Sigmoid colon (tissue), 4 donors: ENCODE data around the gene TXNDC16.

Experiments
- EP300 ChIP-seq, 4 donors: sonication (generic); formaldehyde crosslinking; IDR thresholded peaks; one replicate each; pipeline ENCODE4 v1.6.1; 2017; ENCODE audit warnings: antibody characterized with exemption in 4 of 4
- POLR2AphosphoS5 ChIP-seq, 4 donors: sonication (generic); formaldehyde crosslinking; IDR thresholded peaks; one replicate each; pipeline ENCODE4 v1.6.1; 2017; ENCODE audit warnings: antibody characterized with exemption in 4 of 4
- TF ChIP-seq, protein P1 (sequence below), 4 experiments: fragments of 450-650 bp in 3 of 4; fragments of 200-600 bp in 1 of 4; IDR thresholded peaks; one replicate each; pipeline ENCODE4 v1.5.1; 2016 to 2019; ENCODE audit warnings: antibody characterized with exemption in 4 of 4, mild to moderate bottlenecking in 3 of 4, moderate library complexity in 2 of 4

DNA sequence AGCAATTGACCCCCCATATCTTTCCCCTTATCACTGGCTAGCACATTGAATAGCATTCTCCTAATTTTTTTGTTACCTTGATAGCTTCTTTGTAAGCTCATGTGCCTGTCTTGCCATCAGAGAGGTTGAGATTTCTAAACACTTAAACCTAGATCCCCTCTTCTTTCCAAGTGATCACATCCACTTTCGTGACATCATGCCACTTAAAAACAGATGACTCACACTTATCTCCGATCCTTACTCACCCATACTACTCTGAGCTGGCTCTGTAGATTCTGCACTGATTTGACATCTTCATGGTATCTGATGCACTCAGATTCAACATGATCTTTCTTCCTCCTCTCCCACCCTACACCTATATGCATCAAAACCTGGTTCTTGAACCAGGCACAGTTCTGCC, 10.8 kb upstream of the TXNDC16 start:
- TF ChIP-seq, protein P1, sequence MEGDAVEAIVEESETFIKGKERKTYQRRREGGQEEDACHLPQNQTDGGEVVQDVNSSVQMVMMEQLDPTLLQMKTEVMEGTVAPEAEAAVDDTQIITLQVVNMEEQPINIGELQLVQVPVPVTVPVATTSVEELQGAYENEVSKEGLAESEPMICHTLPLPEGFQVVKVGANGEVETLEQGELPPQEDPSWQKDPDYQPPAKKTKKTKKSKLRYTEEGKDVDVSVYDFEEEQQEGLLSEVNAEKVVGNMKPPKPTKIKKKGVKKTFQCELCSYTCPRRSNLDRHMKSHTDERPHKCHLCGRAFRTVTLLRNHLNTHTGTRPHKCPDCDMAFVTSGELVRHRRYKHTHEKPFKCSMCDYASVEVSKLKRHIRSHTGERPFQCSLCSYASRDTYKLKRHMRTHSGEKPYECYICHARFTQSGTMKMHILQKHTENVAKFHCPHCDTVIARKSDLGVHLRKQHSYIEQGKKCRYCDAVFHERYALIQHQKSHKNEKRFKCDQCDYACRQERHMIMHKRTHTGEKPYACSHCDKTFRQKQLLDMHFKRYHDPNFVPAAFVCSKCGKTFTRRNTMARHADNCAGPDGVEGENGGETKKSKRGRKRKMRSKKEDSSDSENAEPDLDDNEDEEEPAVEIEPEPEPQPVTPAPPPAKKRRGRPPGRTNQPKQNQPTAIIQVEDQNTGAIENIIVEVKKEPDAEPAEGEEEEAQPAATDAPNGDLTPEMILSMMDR (IDR thresholded peaks at IDR 0.05) = no peak
- TF ChIP-seq POLR2AphosphoS5 (IDR thresholded peaks at IDR 0.05) = no peak
- no peak for TF ChIP-seq EP300 (IDR thresholded peaks at IDR 0.05)
